Nephron progenitor cell (in vitro differentiated cells): ENCODE results near the gene PLLP.

Experiments used
- DNase-seq: peaks from one replicate; pipeline ENCODE4 v3.0.0; 2021
- H3K27ac Mint-ChIP-seq: 2 replicates; pipeline ENCODE4 v1.8.0; 2021; ENCODE audit warnings: mild to moderate bottlenecking, moderate library complexity, mixed read lengths
- H3K27me3 Mint-ChIP-seq: 2 replicates; pipeline ENCODE4 v1.8.0; 2021; ENCODE audit warnings: mild to moderate bottlenecking, low read depth, mixed read lengths; ENCODE audit not compliant: poor library complexity
- H3K36me3 Mint-ChIP-seq: 2 replicates; pipeline ENCODE4 v1.8.0; 2021; ENCODE audit warnings: low read depth, mixed read lengths
- H3K4me1 Mint-ChIP-seq: 2 replicates; pipeline ENCODE4 v1.8.0; 2021; ENCODE audit warnings: mixed read lengths
- H3K4me3 Mint-ChIP-seq: 2 replicates; pipeline ENCODE4 v1.8.0; 2021; ENCODE audit warnings: mild to moderate bottlenecking, moderate library complexity, mixed read lengths
- H3K9me3 Mint-ChIP-seq: 2 replicates; pipeline ENCODE4 v1.8.0; 2021; ENCODE audit warnings: mild to moderate bottlenecking, moderate library complexity, mixed read lengths
- CTCF ChIP-seq: fragments of 200-600 bp; sonication (generic); IDR thresholded peaks from 2 replicates; pipeline ENCODE4 v1.5.0; 2021; ENCODE audit warnings: antibody characterized with exemption

The PLLP gene

GRCh38 chr16:57262841-57263540 is 21.5 kb downstream of the PLLP start:
- H3K4me1 Mint-ChIP-seq = peaks cover 35% of the 10 kb centered on the region
- H3K27ac Mint-ChIP-seq = peak overlapping the region; percentile 48
- no peak for DNase-seq
- H3K27me3 Mint-ChIP-seq = peaks cover 12% of the 10 kb centered on the region
- no peaks in the 10 kb centered on the region for H3K36me3 Mint-ChIP-seq
- TF ChIP-seq CTCF = no peak
- no peaks in the 10 kb centered on the region for H3K9me3 Mint-ChIP-seq
- no peak overlapping the region for H3K4me3 Mint-ChIP-seq

- no peak for TF ChIP-seq CTCF
These were observed 22.7 kb downstream of the PLLP start for GRCh38 chr16:57261806-57262205.

GRCh38 chr16:57260294-57260929 is 24.1 kb downstream of the PLLP start:
- peak overlapping the region; percentile 96 for H3K27ac Mint-ChIP-seq
- H3K9me3 Mint-ChIP-seq = no peaks in the 10 kb centered on the region
- no peak for DNase-seq
- no peaks in the 10 kb centered on the region for H3K36me3 Mint-ChIP-seq
- peak overlapping the region; percentile 23 for H3K4me3 Mint-ChIP-seq
- peaks cover 2% of the 10 kb centered on the region for H3K27me3 Mint-ChIP-seq
- H3K4me1 Mint-ChIP-seq = peaks cover 17% of the 10 kb centered on the region
- TF ChIP-seq CTCF = no peak

More at GRCh38 chr16:57261806-57262205, 22.7 kb downstream of the PLLP start:
- H3K36me3 Mint-ChIP-seq = no peaks in the 10 kb centered on the region
- no peak for DNase-seq
- no peak overlapping the region for H3K4me3 Mint-ChIP-seq
- peaks cover 26% of the 10 kb centered on the region for H3K4me1 Mint-ChIP-seq
- H3K27me3 Mint-ChIP-seq = peaks cover 7% of the 10 kb centered on the region
- no peaks in the 10 kb centered on the region for H3K9me3 Mint-ChIP-seq
- H3K27ac Mint-ChIP-seq = peak overlapping the region; percentile 39

- H3K4me1 Mint-ChIP-seq = peaks cover 17% of the 10 kb centered on the region
- DNase-seq = no peak
- H3K9me3 Mint-ChIP-seq = no peaks in the 10 kb centered on the region
- H3K36me3 Mint-ChIP-seq = no peaks in the 10 kb centered on the region
- H3K4me3 Mint-ChIP-seq = no peak overlapping the region
- H3K27ac Mint-ChIP-seq = no peak overlapping the region
- H3K27me3 Mint-ChIP-seq = no peaks in the 10 kb centered on the region
- TF ChIP-seq CTCF = no peak
These were observed 25.5 kb downstream of the PLLP start for GRCh38 chr16:57258910-57259475.

GRCh38 chr16:57258226-57258909 is 26.1 kb downstream of the PLLP start:
- Mint-ChIP-seq H3K36me3 (no peaks in the 10 kb centered on the region), H3K9me3 (no peaks in the 10 kb centered on the region), H3K4me1 (peaks cover 17% of the 10 kb centered on the region), H3K27me3 (no peaks in the 10 kb centered on the region), H3K27ac (no peak overlapping the region), H3K4me3 (no peak overlapping the region)
- no peak for DNase-seq
- TF ChIP-seq CTCF = no peak
